Endodermal cell (in vitro differentiated cells): ENCODE measurements around the gene DYRK3. TPM values are rescaled to one million over a fixed set of nuclear protein-coding genes. Genes with fewer than 3 reads are reported as not detected.

Experiments
- DNase-seq: peaks from one replicate; pipeline ENCODE4 v3.0.0-alpha.2; 2017
- H3K27ac ChIP-seq: 2 replicates; pipeline ENCODE4 v1.5.1; 2013; ENCODE audit warnings: mild to moderate bottlenecking, low read depth, low read length, moderate library complexity
- H3K27me3 ChIP-seq: 2 replicates; pipeline ENCODE4 v1.6.1; 2013; ENCODE audit warnings: mild to moderate bottlenecking, low read length, moderate library complexity; ENCODE audit not compliant: insufficient read depth, control insufficient read depth, poor library complexity, severe bottlenecking
- H3K36me3 ChIP-seq: 2 replicates; pipeline ENCODE4 v1.7.0; 2013; ENCODE audit warnings: mild to moderate bottlenecking, low read length, moderate library complexity; ENCODE audit not compliant: control insufficient read depth, insufficient read depth
- H3K4me1 ChIP-seq: one replicate; pipeline ENCODE4 v1.7.0; 2013; ENCODE audit warnings: low read length; ENCODE audit not compliant: control insufficient read depth, insufficient read depth
- H3K4me3 ChIP-seq: 2 replicates; pipeline ENCODE4 v1.5.1; 2013; ENCODE audit warnings: mild to moderate bottlenecking, low read length, moderate library complexity
- H3K9ac ChIP-seq: 2 replicates; pipeline ENCODE4 v1.6.1; 2013; ENCODE audit warnings: mild to moderate bottlenecking, low read length, moderate library complexity; ENCODE audit not compliant: poor library complexity, severe bottlenecking; ENCODE audit errors: extremely low read depth
- H3K9me3 ChIP-seq: 2 replicates; pipeline ENCODE4 v1.6.1; 2013; ENCODE audit warnings: mild to moderate bottlenecking, low read length, moderate library complexity; ENCODE audit not compliant: control insufficient read depth
- H3K27ac Mint-ChIP-seq: 2 replicates; pipeline ENCODE4 v1.8.0; 2020; ENCODE audit warnings: mixed read lengths
- H3K27me3 Mint-ChIP-seq: 2 replicates; pipeline ENCODE4 v1.8.0; 2021; ENCODE audit warnings: mild to moderate bottlenecking, mixed read lengths; ENCODE audit not compliant: insufficient read depth
- H3K36me3 Mint-ChIP-seq: 2 replicates; pipeline ENCODE4 v1.8.0; 2020; ENCODE audit warnings: low read depth, mixed read lengths
- H3K4me1 Mint-ChIP-seq: 2 replicates; pipeline ENCODE4 v1.8.0; 2020; ENCODE audit warnings: mixed read lengths
- H3K4me3 Mint-ChIP-seq: 2 replicates; pipeline ENCODE4 v1.8.0; 2020; ENCODE audit warnings: mild to moderate bottlenecking, moderate library complexity, mixed read lengths
- H3K9me3 Mint-ChIP-seq: 2 replicates; pipeline ENCODE4 v1.8.0; 2020; ENCODE audit warnings: mild to moderate bottlenecking, mixed read lengths
- CTCF ChIP-seq: fragments of 200-600 bp; sonication (generic); conservative IDR thresholded peaks from 2 replicates; pipeline ENCODE4 v1.5.0; 2021; ENCODE audit warnings: antibody characterized with exemption, mild to moderate bottlenecking
- WGBS, 2 experiments: methylation state at CpG; one replicate each; pipeline versions ENCODE4 v1.1.5 to v1.1.7; 2013; ENCODE audit warnings: missing lambda C conversion rate in 2 of 2, mixed read lengths in 1 of 2; ENCODE audit not compliant: insufficient coverage in 1 of 2, insufficient read length in 1 of 2; 5-methylcytosine and 5-hydroxymethylcytosine counted together
- total RNA-seq, 2 donors: library from RNA; stranded (reverse); fragmentation: NEBNext Ultra II Directional in 1 of 2; extraction: Animal tissue kit (Norgen Biotek cat#: 25700) in 1 of 2; gene quantifications; 2 replicates in 1 of 2; 3 replicates in 1 of 2; pipeline ENCODE4 v1.2.1, GENCODE V29; 2021

DYRK3 gene
- total RNA-seq, 2 donors from 2014 or later: 9.0 to 13.5 TPM

GRCh38 chr1:206634365-206635079, 814 bp upstream of the DYRK3 start:
- Histone ChIP-seq H3K4me3 (peak overlapping the region; percentile 87), H3K9ac (peak overlapping the region; percentile 60), H3K9me3 (no peaks in the 10 kb centered on the region), H3K36me3 (peaks cover 3% of the 10 kb centered on the region), H3K27me3 (peaks cover under 1% of the 10 kb centered on the region), H3K4me1 (no peaks in the 10 kb centered on the region), H3K27ac (no peak overlapping the region)
- no peaks in the 10 kb centered on the region for H3K9me3 Mint-ChIP-seq
- H3K4me3 Mint-ChIP-seq: peak overlapping the region; percentile 69
- 26% methylated on average over 15 to 26 of the region's 26 CpGs for WGBS, 2 experiments
- H3K4me1 Mint-ChIP-seq: peaks cover 27% of the 10 kb centered on the region
- peak; percentile 92 for DNase-seq
- H3K27ac Mint-ChIP-seq: peak overlapping the region; percentile 81
- peak; percentile 94 for TF ChIP-seq CTCF
- H3K36me3 Mint-ChIP-seq: peaks cover 4% of the 10 kb centered on the region
- peaks cover 3% of the 10 kb centered on the region for H3K27me3 Mint-ChIP-seq

DNA sequence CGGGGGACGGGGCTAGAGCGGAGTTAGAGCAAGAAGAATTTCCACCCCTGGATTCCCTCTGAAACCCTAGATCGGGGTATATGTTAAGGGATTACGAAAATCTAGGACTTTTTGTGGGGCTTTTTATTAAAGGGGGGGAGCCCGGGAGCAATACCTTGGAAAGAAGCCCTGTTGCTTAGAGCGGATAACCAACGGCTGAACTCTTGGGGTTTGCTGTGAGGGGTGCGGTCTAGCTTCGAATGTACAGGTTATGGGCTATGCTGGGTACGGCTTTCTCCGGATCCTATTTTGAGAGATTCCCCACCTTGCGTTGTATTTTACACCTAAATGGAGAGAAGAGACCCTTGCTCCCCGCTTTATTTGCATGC, 626 bp downstream of the DYRK3 start:
- Histone ChIP-seq H3K27me3 (no peaks in the 10 kb centered on the region), H3K4me3 (peak overlapping the region; percentile 87), H3K4me1 (no peaks in the 10 kb centered on the region), H3K9me3 (no peaks in the 10 kb centered on the region), H3K27ac (no peak overlapping the region), H3K9ac (peak overlapping the region; percentile 60), H3K36me3 (peaks cover 3% of the 10 kb centered on the region)
- no peak for DNase-seq
- peak overlapping the region; percentile 69 for H3K4me3 Mint-ChIP-seq
- H3K4me1 Mint-ChIP-seq: peaks cover 27% of the 10 kb centered on the region
- WGBS, 2 experiments: 3 to 4% methylated on average over 8 to 14 of the region's 14 CpGs
- H3K27me3 Mint-ChIP-seq: no peaks in the 10 kb centered on the region
- peaks cover 13% of the 10 kb centered on the region for H3K36me3 Mint-ChIP-seq
- no peaks in the 10 kb centered on the region for H3K9me3 Mint-ChIP-seq
- H3K27ac Mint-ChIP-seq: no peak overlapping the region
- TF ChIP-seq CTCF: no peak

DNA sequence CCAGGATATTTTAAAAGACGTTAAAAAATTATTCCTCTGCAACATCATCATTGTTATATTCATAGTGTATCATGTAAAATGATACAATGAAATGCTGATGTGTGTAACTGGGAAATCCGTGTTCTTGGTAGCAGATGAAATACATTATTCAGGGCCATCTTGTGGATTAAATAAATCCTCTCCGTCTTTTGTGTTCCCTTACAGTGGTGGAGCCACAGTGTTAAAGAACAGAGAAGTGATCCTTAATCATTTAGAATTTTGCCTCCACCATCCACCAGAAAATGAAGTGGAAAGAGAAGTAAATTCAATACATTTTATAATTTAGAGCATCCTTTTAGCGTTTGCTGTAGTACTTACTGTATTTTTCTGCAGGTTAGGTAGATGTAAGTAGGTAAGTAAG, 1.3 kb downstream of the DYRK3 start:
- no peaks in the 10 kb centered on the region for H3K27me3 Mint-ChIP-seq
- Histone ChIP-seq H3K4me3 (peak overlapping the region; percentile 87), H3K4me1 (no peaks in the 10 kb centered on the region), H3K9ac (no peak overlapping the region), H3K27me3 (no peaks in the 10 kb centered on the region), H3K27ac (no peak overlapping the region), H3K36me3 (peaks cover 3% of the 10 kb centered on the region), H3K9me3 (no peaks in the 10 kb centered on the region)
- DNase-seq: no peak
- 45% methylated on average over 4 of the region's 4 CpGs; no CpG with 5 or more reads in 1 of the 2 experiments for WGBS, 2 experiments
- peak overlapping the region; percentile 69 for H3K4me3 Mint-ChIP-seq
- H3K27ac Mint-ChIP-seq: no peak overlapping the region
- H3K4me1 Mint-ChIP-seq: peaks cover 27% of the 10 kb centered on the region
- peaks cover 15% of the 10 kb centered on the region for H3K36me3 Mint-ChIP-seq
- TF ChIP-seq CTCF: no peak
- H3K9me3 Mint-ChIP-seq: no peaks in the 10 kb centered on the region
